ENCODE results near the gene PLA2G15.

PLA2G15 gene

DNA sequence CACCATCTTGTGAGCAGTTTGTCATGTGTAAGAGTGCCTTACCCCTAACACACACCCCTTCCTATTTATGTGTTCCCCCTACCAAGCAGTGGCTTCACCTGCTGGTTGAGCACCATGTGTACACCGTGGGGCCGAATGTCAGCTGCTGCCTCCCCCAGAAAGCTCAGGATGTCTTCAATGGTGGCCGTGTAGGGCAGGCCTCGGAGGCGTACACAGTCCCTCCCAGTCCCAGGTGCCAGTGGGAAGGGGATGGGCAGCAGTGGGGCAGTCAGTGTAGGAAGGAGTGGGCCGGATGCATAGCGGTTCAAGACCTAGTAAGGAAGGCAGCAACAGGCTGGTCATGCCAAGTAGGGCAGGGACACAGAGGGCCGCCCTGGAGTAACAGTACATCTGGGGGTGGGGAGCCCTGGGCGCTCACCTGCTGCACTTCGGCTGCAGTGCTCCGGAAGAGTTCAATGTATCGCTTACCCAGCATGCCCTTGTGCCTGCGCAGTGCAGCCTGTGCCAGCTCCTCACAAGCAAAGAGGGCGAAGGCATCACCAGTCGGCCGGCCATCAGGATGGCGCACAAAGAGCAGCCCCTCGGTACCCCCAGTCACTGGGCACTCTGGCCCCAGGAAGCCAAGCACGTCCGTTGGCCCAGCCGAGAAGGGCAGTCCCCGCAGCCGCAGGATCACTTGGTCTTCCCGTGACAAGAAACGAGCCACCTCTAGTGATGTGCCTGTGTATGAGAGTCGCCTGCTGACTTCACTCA lies 13.6 kb upstream of the PLA2G15 start:
- in situ Hi-C loops (cut with MboI; ENCODE audit: low sequenced_read_pairs): no loop called here

DNA sequence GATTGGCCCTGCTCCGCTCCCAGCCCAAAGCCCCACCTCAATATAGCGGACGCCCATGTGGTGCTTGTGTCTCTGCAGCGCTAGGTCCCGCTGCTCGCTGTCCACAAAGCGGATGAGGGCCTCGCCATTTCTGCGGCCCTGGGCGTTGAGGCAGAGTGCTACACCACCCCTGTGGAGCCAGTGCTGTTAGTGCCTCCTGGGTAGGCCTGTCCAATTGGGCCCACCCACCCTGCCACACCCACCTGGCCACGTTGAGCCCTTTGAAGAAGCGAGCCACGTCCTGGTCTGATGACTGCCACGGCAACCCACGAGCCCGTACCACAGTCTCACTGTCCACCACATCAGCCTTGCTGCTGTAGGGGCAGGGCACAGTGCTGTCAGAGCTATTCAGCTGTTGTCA lies 12.8 kb upstream of the PLA2G15 start:
- in situ Hi-C loops (cut with MboI; ENCODE audit: low sequenced_read_pairs): no loop called here

DNA sequence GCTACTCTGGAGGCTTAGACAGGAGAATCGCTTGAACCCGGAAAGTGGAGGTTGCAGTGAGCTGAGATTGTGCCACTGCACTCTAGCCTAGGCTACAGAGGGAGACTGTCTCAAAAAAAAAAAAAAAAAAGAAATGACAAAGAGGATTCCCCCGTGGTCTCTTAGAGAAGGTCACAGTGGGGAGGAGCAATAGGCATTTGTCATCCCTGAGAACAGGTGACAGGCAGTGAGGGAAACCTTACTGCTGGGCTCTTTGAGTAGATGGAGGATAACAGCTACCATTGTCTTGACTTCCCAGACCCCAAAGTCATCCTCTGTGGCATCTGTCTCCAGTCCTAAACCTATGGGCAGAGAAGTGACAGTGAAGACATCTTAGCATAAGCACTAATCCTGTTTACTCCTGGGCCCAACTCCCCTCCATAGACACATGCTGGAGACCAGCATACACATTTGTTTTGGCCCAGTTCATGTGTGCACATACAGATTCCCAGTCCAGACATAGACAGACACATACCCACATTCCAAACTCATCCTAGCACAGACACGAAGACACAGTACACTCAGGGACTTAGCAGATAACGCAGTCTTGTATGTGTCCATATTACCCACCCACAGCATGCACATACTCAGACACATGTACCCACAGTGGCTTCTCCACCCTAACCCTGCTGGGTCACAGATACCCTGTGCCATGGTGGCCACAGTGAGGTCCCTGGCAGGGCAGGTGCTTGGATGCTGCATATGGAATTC lies 11.9 kb upstream of the PLA2G15 start:
- in situ Hi-C loops (cut with MboI; ENCODE audit: low sequenced_read_pairs): no loop called here

DNA sequence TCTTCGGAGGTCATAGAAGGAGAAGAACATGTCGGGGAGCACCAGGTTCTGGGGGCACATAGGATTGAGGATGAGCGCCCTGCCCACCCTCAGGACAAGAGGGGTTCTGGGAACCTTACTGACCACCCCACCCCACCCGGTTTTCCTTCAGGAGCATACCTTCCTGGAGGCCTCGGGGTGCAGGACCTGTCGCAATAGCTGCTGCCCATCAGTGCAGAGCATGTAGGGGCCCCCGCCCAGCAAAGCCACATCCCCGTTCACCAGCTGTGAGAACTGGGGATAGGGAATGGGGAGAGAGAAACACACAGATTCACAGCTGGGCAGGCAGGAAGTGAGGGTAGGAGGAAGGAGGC lies 11.4 kb upstream of the PLA2G15 start:
- in situ Hi-C loops (cut with MboI; ENCODE audit: low sequenced_read_pairs): no loop called here

DNA sequence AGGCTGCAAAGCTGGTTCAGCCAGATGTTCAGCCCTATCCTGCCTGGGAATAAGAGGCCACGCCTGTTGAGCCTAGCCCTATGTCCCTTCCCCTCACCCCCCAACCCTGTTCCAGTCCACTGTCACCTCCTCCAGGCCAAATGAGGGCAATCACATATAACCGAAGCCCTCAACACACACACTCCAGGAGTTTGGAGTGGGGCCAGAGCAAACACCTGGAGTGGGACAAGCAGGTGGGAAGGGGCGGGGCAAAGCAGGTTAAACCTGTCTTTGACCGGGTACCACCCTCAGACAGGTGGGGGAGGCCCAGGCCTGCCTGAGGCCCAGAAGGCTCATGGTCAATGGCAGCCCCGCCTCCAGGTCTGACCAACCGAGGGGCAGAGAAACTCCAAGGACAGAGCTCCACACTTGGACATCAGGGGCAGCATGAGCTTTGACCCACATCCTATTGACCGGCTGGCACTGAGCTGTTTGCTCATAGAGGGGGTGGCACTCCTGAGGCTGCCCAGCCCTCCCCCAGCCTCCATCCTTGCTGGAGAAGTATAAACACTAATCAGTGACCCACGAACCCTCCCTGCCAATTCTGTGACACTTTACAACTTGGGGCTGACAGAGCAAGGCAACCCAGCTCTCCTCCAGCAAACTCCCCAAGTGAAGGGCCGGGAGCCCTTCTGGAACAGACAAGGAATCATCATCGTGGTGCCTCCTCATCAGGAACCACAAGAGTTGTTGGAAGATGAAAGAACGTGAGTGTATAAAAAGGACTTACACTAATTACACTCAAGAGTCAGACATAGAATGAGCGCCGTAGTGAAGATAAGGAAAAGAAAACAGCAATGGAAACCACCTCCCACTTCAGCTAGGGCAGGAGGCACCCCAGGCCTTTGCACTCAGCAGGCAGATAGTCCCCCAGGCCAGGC lies 10.7 kb upstream of the PLA2G15 start:
- in situ Hi-C loops (cut with MboI; ENCODE audit: low sequenced_read_pairs): no loop called here

DNA sequence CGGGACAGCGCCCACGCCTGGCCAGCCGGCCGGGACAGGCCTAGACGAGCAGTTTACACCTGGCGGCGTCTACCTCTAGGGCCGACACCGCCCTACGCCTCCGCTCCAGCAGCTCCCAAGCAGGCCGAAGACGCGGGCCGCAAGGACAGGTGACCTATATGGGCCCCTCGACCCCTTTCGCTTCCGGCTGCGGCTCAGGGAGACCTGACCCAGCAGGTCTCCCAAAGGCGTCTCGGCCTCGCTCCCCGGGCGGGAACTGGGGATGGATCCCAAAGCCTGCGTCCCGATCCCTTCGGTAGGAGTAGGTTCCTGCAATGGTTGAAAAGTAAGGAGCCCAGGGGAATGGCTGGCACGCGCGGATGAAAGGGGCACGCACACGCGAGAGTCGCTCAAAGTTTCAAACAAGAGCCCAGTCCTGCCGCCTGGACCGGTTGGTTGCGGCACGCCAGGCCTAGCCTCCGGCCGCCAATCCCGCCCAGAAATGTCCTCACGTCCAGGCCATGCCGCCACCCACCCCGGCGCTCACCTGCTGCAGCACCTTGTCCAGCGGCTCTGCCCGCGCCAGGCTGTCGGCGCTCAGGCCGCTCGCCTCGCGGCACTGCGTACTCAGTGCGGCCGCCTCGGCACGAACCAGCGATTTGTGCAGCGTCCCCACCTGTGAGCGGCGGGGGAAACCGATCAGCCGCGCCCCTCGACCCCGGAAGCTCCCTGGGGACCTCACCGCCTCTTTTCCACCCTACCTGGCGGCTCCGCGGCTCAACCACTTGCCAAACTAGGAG lies 9.9 kb upstream of the PLA2G15 start:
- in situ Hi-C loops (cut with MboI; ENCODE audit: low sequenced_read_pairs): no loop called here

DNA sequence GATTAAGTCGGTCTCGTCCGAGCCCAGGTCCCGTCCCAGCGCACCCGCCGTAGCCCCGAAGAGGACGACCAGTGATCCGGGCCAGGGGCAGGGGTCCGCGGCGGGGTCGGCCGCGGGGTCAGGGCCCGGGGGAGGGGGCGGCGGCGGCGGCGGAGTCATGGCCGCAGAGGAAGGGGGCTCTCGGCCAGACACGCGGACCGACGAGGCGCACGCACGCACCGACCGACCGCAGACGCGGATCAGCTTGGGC lies 9.4 kb upstream of the PLA2G15 start, which contains the start of gene ESRP2:
Gene ESRP2 (minus strand): TSS at position 241 of the 250 bp plus-strand sequence. CDS start 82 bp downstream, at position 159.
- in situ Hi-C loops (cut with MboI; ENCODE audit: low sequenced_read_pairs): no loop called here

DNA sequence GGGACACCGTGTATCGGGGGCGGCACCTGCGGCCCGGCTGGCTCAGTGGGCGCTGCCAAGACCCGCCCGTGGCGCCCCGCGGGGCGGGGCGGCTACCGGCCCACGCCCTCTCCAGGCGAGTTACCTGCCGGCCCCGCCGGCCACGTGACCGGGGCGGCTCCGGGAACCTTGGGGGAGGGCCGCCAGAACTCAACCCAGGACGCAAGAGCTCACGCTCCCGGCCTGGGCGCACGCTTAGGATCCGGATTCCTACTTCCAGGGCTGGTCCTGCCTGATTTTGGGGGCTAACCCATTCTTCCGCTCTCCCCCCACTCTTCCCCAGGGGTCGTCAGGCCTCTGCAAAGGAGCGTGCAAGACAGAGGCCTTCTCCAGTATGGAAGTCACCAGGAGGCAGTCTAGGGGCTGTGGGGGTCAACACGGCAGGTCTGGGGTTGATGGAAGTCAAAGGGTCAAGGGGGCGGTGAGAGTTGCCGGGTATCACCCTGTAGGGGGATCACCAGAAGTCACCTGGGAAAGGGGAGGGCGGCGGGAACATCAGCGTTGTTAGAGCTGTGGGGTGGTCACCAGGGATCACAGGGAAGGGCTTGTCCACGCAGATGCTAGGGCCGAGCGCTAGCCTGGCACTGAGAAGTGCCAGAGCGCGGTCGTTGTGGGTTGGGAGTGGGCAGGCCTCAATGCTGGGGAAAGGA lies 8.9 kb upstream of the PLA2G15 start:
- in situ Hi-C loops (cut with MboI; ENCODE audit: low sequenced_read_pairs): no loop called here

DNA sequence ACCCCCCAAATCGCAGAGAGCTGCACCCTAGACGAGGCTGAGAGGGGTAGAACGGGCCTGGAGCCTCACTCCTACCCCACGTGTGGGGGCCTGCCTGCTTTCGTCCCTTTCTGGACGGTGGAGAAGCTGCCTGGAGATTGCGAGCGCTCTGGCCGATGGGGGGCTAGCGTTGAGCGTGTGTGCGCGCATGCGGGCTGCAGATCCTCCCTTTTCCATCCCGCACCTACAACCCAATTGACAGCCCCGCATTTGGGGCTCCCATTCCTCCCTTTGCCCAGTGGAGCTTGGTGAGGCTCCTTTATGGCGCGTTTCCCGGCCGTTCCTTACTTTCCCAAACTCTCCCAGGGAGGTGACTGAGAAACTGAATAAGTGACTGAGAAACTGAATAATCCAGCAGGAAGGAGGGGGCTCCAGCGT lies 8.3 kb upstream of the PLA2G15 start:
- in situ Hi-C loops (cut with MboI; ENCODE audit: low sequenced_read_pairs): no loop called here

DNA sequence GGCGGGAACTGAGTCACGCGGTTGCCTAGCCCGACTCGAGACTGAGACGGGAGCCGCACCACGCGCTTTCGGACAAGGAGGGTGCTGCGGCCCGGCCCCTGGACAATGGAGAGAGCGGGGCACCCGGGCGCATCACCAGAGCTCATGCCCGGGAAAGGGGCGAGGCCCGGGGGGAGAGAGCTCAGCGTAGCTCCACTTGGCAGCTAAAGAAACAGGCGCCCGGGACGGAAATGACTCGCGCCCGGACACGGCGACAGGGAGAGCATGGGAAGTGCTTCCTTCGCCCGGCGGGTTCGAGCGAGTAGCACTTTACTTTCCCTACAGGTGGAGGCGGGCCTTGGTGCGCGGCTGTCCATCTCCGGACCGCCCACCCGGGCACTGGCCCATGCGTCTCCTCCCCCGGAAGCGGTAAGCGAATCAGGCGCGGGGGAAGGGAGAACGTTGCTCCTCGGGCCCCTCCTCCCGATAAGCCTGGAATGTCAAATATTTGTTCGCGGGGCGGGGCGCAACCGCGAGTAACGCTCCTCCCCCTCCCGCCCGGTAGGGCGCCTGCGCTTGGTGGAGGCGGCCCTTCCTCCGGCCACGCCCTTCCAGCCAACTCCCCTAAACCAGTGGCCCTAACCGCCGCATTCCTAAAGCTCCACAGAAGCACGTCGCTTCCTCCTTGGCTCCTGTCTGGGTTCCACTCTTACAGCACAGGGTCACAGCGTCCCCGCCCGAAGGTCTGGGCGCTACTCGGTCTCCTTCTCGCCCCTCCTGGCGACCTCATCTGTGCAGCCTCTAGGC lies 7.7 kb upstream of the PLA2G15 start:
- in situ Hi-C loops (cut with MboI; ENCODE audit: low sequenced_read_pairs): no loop called here

DNA sequence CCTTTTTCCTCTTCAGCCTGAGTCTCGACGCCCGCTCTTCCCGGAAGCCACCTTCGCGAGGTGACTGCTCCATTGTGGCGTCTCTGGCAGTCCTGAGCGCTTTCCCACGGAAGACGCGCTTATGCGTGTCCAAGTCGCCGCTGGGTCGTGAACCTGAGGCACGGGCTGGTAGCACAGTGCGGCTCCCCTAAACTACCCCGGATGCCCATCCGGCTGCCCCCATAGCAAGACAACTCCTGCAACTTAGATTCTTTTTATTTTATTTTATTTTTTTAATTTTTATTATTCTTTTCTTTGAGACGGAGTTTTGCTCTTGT lies 7.2 kb upstream of the PLA2G15 start:
- in situ Hi-C loops (cut with MboI; ENCODE audit: low sequenced_read_pairs): no loop called here

DNA sequence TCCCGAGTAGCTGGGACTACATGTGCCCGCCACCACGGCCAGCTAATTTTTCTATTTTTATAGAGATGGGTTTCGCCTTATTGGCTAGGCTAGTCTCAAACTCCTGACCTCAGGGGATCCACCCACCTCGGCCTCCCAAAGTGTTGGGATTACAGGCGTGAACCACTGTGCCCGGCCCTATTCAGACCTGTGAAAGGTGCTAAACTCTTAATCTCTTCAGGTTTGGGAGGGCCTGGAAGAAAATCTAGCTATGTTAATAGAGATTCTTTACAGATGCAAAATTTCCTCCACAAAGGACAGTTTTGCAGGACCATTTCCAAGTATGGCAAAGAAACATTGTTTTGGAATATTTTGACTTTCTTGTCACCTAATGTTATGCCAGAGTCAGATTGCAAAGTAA lies 3.1 kb upstream of the PLA2G15 start:
- in situ Hi-C loops (cut with MboI; ENCODE audit: low sequenced_read_pairs): no loop called here

DNA sequence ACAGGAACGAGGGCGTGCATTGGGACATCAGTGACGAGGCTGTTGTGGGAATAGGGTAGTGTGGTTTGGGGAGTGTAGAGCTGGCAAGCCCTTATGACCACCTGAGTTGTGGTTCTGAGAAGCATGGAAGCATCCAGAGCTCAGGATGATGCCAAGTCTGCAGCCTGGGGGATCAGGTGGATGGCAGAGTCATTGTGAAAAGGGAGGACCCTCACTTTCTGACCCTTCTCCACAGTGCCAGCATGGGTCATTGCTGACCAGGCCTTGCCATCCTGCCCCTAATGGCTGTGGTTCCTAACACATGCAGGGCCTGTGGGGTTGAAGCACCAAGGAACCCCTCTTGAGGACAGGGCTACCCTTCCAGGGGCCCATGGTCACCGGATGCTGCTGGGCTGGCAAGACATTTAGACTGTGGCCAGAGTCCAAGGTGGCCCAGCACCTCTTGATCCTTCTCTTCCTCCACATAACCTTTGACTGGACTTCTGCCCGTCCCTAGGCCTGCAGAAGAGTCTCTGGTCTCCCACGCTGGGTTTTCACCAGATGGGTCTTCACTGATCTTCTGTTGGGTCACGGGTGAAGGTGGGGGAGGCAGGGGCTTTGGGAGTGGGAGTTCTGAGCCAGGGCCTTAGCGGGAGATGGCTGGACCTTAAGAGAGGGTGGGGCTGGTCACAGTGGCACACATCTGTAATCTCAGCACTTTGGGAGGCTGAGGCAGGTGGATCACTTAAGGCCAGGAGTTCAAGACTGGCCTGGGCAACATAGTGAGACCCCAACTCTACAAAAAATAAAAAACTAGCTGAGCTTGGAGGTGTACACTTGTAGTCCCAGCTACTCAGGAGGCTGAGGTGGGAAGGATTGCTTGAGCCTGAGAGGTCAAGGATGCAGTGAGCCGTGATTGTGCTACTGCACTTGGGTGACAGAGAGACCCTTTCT lies 2.0 kb upstream of the PLA2G15 start:
- in situ Hi-C loops (cut with MboI; ENCODE audit: low sequenced_read_pairs): no loop called here

DNA sequence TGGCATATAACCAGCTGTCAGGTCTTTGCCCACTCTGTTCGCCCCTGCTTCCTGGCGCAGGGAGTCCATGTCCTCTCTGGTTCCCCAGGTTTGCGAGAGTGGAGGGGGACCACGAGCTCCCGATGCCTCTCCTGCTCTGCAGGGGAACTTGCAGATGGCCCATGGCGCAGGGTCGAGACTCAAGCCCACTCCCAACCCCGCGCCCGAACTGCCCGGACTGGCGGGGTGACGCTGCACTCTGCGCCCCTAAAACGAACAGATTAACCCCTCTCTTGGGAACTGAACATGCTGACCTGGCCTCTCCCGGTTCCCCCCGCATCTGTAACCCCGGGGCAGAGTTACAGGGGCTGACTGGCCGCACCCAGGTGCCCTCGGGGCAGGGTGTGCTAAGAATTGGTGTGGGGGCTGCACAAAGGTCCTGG lies 681 bp upstream of the PLA2G15 start:
- in situ Hi-C loops (cut with MboI; ENCODE audit: low sequenced_read_pairs): no loop called here

DNA sequence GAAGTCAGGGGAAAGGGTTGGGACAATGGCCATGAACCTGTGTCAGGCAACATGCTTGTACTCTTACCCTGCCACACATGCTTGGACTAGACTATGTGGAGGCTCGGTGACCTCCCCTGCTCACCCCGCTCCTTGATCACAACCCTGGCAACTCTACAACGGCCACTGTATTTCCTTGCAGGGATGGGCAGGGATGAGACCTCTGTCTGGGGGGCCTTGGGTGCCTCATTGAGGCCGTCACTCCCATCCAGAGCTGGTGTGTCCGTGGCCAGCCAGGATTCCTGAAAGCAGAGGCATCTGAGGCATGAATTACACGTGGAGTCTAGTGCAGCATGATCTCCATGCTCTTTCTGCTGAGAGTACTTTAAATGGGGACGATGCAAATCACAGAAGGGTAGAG lies 948 bp downstream of the PLA2G15 start:
- in situ Hi-C loops (cut with MboI; ENCODE audit: low sequenced_read_pairs): no loop called here

DNA sequence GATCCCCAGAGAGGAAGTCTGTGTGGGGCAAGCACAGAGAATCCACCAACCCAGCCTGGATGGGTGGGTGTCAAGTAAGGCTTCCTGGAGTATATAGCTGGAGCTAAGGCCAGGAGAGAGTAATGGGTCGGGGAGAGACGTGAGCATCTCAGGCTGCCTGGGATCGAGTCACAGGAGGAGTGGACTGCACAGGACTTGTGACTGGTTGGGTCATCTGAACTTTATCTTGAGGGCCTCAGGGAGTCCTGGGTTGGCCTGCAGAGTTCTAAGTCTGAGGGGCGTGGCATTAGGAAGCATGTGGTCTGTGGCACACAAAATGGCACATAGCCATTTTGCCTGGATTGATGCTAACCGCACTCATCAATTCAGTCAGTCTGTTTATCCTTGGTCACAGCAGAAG lies 1.5 kb downstream of the PLA2G15 start:
- in situ Hi-C loops (cut with MboI; ENCODE audit: low sequenced_read_pairs): no loop called here

DNA sequence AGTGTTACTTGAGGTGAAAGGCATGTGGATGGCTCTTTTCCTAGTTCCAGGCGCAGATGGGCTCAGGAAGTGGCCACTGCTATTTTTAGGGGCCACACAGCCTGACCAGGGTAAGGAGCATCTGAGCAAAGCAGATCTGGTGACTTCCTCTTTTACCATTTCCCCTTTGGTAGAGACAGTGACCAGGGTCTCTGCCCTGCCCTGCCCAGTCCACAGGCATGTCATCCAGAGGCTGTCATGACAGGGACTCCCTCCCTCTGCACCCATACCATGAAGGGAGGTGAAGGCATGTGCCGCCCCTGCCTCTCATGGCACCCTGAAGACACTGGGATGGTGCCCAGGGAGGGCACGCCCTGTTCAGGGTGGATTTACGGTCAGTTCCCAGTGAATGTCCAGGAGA lies 2.2 kb downstream of the PLA2G15 start:
- in situ Hi-C loops (cut with MboI; ENCODE audit: low sequenced_read_pairs): no loop called here

DNA sequence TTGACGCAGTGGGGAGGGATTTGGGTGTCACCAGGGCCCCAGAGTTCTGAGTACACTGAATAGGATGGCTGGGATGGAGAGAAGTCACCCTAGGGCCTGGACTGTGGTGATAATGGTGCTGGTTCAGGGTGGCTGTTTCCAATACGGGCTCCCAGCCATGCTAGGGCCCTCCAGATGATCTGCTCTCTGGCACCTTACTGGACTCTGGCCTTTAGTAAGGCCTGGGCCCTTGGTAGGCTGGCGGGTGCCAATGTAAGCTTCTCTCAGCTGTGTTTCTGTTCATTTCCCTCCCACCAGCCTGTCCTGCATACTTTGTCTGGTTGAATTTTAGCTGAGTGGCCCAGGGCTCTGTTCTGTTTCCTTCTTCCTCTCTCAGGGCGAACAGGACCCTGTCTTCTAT lies 2.8 kb downstream of the PLA2G15 start:
- in situ Hi-C loops (cut with MboI; ENCODE audit: low sequenced_read_pairs): no loop called here

DNA sequence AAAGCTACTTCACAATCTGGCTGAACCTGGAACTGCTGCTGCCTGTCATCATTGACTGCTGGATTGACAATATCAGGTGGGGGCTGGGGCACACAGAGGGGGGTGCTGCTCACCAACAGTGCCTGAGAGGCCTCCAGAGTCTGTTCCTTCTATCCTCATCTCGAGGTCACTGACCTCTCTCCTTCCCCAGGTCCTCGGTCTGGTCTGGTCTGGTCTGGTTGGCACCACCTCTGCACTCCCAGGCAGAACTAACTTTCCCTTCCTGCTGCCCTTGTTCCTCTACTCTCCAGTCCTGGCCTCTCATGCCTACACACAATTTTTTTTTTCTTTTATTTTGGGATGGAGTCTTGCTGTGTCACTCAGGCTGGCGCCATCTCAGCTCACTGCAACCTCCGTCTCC lies 4.2 kb downstream of the PLA2G15 start:
- in situ Hi-C loops (cut with MboI; ENCODE audit: low sequenced_read_pairs): no loop called here
